Measurements from ENCODE around the gene DPYSL3.
A peak's percentile ranks its signal among the peaks of the same experiment; 100 is the strongest.

- peak; percentile 34 for TF ChIP-seq CTCF (IDR thresholded peaks at IDR 0.05)
- no peak for TF ChIP-seq ZFX (IDR thresholded peaks at IDR 0.05; ENCODE audit: borderline replicate concordance)
These were observed 163.8 kb downstream of the DPYSL3 start for GRCh38 chr5:147346006-147346561.
